ENCODE measurements around the gene DAPL1.
"Not testable (repeated sequence)": the region's sequence is repeated elsewhere in the genome, so short reads cannot be mapped to it uniquely, and the experiment has no call there.

Gene DAPL1

DNA sequence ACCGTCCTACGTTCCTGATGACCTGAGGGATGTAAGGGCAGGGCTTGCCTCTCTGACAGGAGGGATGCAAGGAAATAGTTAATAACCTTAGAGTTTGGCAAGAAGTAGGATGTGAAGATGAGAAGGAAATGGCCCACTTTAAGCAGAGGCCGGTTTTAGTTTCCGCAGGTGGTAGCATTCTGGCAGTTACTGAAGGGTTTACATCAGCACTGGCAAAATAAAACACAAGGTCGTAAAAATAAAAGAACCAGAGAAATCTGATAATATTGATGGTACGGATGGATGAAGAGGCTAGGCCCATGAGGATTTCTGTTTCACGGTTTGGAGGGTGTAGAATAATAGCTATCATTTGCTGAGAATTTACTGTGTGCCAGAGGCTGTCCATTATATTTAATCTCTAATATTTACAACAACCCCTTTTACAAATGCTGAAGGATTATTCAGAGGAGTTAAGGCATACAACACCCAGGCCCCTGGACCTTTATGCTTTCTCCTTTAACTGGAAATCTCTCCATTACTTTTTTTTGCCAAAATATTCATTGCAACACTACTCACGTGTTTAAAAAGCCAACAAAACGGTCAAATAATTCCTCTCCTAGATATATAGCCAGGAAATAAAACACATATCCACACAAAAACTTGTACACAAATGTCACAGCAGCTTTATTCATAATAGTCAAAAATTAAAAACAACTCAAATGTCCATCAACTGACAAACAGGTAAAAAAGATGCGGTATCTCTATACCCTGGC lies 28.5 kb downstream of the DAPL1 start:
- DNase-seq = no peak

DNA sequence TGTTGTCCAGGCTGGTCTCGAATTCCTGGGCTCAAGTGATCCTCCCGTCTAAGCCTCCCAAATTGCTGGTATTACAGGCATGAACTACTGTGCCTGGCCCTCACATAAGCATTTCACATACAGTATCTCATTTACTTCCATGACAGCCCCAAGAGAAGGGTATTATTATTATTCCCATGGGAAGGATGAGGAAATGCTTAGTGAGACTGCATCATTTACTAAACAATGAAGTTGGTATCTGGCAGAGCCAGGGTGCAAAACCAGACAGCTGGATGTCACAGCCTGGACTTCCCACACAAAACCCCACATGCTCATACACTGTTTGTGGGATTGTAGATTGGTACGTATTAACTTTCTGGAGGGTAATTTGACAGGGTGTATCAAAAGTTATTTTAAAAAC lies 29.9 kb downstream of the DAPL1 start:
- no peak for DNase-seq

DNA sequence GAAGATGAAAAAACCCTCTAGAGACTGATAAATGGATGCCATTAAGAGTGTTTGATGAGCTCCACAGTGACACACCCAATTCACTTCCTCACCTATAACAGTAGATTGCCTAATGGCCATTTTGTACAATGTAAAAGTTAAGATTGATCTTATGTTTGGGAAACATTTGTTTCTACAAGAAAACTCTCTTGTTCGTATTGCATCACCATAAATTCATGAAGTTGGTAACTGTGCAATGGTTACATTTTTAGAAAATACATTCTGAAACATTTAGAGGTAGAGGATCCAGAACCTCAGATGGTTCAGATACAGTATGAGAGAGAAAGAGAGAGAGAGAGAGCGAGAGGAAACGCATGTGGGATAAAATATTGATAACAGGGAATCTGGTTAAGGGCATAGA lies 31.8 kb downstream of the DAPL1 start:
- no peak for DNase-seq

DNA sequence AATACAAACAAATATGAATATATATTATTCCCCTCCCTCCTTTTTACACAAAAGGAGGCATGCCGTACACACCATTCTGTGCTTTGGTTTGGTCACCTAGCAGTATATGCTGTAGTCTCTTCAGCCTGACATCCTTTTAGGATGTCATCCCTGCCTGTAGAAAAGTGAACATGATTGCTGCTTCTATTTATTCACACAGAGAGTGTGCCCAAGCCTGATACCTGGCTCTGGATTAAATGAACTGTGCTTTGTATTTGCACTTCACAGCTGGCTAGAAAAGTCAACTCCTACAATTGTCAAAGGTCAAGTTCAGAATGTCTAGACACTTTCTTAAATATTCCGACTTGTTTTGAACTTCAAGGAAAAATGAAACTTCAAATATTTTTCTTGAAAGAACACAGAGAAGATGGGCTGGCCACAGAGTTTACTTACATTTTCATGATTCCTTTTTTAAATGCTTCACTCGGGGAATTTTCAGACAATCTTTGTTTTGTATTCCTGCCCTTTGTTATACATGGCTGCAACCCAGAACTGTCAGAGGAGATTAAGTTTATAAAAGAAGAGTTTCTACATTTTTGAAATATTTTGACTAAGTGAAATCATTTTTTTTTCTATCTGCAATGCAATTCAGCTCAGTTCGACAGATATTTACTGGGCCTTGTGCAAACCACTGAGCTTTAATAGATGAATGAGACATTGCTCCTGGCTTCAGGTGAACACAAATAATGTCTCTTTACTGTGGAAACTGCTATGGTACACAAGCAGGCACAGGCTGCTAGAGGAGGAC lies 33.5 kb downstream of the DAPL1 start:
- no peak for DNase-seq

DNA sequence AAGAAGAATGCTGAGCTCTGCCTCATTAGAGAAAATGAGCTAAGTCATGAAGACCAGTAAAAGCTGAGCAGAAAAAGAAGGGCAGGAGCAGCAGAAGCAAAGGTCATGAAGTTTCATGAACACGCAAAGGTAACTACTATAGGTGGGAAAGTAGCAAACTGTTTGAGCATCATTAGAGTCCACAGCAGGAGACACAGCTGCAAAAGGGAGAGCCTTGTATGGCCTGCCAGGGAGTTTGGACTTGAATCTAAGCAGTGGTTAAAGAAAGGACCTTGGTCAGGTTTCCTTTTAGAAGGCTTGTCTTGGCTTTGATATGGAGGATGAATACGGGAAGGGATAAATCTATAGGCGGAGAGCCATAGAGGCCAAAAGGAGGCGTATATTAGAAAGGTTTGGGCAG lies 34.0 kb downstream of the DAPL1 start:
- no peak for DNase-seq

DNA sequence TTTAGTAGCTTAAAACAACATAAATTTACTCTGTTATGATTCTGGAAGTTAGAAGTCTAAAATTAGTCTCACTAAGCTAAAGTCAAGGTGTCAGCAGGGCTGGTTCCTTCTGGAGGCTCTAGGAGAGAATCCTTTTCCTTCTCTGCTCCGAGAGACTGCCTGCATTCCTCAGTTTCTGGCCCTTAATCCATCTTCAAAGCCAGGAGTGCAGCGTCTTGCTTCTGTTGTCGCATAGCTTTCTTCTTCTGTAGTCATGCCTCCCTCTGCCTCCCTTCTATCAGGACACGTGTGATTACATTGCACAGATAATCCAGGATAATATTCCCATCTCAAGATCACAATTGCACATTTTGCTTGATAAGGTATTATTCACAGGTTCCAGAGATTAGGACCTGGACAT lies 35.1 kb downstream of the DAPL1 start:
- DNase-seq = no peak

DNA sequence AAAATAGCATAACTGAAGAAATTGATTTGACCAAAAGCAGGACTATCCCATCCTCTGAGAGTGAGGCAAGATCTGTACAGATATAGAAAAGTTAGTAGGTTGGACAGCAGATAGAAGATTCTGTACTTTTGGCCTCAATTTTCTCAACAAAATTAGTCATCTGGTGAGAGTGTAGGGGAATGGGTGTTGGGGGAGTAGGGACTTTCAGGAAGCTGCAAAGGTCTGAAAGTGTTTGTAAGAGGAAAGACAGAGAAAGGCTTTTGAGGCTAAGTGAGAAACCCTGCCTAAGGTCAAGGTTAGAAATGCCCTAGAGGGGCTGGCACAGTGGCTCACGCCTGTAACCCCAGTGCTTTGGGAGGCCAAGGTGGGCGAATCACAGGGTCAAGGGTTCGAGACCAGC lies 40.3 kb downstream of the DAPL1 start:
- DNase-seq = no peak

DNA sequence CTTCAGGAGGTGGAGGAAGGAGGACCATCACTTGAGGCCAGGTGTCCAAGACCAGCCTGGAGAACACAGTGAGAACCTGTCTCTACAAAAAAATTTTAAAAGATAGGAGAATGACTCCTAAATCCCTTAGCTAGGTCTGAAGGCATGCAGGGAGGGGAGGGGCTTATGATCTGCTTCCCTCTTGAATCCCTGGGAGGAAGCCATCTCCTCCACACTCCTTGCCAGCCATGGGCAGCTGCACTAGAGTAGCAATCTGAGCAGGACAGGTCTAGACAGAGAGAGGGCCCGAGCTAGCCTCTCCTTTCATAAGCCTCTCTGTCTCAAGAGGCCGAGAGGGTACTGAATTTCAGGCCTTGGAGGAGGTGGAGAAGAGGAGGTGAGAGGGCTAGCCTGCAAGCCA lies 42.5 kb downstream of the DAPL1 start:
- DNase-seq = no peak

DNA sequence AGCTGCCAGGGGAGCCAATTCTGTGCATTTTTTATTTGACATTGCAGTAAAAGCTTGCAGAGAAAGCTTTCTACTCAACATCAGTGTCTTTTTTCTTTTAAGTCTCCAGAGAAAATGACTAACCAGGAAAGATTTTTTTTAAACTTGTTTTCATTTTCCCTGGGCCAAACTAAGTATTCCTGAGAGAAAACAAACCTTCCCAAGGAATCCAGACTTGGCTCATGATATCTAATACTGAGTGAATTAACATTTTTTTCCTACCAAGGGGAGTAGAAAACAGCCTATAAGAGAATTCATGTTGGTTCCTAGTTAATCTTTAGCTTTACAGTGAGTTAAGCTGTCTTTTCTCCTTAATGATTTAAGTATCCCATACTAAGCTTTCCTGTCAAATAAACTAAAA lies 46.7 kb downstream of the DAPL1 start:
- DNase-seq = no peak

DNA sequence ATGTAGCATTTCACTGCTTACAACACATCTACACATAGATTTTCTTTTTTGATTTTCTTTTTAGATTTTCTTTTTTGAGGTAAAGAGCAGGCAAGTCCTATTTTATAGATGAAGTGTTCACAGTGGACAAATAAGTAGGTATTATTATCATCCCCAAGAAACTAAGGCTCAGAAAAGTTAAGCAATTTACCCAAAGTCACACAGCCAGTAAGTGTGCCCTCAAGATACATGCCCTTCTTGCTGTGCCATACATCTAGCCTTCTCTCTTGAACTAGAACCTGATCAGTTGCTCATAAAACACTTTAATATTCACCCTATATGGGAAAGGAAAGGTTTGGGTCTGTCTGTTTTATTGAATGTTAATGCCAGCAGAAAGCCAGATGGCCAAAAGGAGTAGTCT lies 50.3 kb downstream of the DAPL1 start:
- DNase-seq = no peak

DNA sequence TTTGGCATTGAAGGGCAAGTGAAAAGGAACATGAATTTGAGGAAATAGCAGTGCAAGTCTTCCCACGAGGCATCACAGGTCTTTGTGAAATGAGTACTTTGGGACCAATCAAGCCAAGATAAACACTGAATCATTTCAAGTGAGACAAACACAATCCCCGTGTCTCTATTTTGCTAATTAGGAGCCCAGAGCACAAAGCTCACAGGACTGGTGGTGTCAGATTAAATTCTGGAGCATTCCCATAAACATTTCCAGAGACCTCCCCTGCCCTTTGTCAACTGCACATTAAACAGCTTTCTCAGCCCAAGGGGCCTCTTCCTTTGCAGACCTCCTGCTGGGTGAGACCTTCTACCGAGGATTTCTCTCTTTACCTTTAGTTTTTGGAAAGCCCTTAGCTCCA lies 50.7 kb downstream of the DAPL1 start:
- DNase-seq = no peak

DNA sequence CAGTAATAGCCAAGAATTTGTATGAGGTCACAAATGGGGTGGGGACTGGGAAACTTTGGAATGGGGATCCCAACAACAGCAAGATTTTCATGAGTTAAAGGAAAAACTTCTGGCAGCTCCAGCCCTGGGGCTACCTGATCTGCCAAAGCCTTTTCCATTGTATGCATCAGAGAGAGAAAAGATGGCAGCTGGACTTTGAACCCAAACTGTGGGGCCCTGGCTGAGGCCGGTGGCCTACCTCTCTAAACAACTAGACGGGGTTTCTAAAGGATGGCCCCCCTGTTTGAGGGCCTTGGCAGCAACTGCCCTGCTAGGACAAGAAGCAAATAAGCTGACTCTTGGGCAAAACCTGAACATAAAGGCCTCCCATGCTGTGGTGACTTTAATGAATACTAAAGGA lies 52.4 kb downstream of the DAPL1 start:
- DNase-seq = not testable (repeated sequence)

DNA sequence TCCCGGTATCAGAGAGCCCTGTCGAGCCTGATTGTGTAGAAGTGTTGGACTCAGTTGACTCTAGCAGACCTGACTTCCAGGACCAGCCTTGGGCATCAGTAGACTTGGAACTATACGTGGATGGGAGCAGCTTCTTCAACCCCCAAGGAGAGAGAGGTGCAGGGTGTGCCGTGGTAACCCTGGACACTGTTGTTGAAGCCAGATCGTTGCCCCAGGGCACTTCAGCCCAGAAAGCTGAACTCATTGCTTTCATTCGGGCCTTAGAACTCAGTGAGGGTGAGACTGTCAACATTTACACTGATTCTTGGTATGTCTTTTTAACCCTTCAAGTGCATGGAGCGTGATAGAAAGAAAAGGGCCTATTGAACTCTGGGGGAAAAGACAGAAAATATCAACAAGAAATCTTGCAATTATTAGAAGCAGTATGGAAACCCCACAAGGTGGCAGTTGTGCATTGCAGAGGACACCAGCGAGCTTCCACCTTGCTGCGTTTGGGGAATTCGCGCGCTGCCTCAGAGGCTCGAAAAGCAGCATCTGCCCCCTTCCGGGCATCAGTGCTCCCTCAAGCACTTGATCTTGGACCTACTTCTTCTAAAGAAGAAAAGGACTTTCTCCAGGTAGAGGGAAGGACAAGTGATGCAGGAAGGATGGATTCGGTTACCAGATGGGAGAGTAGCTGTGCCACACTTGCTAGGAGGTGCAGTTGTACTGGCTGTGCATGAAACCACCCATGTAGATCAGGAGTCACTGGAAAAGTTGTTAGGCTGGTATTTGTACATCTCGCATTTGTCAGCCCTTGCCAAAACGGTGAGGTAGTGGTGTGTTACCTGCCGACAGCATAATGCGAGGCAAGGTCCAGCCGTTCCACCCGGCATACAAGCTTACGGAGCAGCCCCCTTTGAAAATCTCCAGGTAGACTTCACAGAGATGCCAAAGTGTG lies 53.2 kb downstream of the DAPL1 start:
- not testable (repeated sequence) for DNase-seq

DNA sequence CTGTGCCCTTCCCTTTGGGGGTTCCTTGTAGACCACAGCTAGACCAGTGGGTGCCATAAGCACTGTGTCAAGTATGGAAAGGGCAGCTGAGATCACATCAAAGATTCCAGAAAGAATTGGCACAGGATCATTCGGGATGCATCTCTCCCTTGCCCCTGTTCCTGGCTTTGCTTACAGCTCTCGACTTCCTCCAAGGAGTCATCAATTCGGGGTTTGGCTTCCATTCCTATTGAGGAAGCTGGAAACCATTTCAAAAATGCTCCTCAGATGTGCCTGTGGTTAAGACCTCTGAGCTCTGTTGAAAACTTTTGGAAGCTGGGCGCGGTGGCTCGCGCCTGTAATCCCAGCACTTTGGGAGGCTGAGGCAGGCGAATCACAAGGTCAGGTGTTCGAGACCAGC lies 65.1 kb downstream of the DAPL1 start:
- DNase-seq = not testable (repeated sequence)

DNA sequence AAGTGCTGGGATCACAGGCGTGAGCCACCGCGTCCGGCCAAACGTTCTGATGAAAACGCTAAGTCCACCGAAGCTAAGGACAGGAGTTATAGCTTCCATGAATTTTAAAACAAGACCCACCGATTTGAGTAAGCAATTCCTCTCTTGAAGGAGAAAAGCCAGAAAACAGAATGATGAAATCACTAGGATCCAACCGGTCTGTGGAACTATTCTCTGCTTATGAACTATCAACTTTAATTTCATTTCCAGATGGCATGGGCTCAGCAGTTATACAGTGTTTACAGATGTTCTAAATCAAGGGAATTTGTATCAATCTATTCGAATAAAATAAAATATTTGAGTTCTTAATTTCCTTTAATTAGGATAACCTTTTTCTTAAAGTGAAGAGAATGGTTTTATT lies 66.5 kb downstream of the DAPL1 start:
- DNase-seq = not testable (repeated sequence)

DNA sequence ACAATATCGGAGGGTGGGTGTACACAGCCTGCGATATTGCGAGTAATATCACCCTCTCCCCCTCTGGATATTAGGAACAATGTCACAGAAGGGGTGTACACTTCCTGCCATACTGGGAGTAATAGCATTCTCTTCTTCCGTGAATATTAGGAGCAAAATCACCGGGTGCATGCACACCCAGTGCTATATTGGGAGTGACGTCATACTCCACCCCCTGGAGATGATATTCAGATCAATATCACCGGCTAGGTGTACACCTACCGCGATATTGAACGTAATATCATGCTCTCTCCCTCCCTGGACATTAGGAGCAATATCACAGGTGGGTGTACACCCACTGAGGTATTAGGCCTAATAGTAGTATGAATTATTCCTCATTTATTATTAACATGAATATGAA lies 70.4 kb downstream of the DAPL1 start:
- not testable (repeated sequence) for DNase-seq
